Smooth muscle cell (in vitro differentiated cells): ENCODE data around the gene BACH2. TPM values are rescaled to one million over a fixed set of nuclear protein-coding genes. Genes with fewer than 3 reads are reported as not detected.

Source experiments
- DNase-seq: peaks from one replicate; lab custom pipeline; 2025; ENCODE audit not compliant: unreplicated experiment; lab: John Stamatoyannopoulos, UW
- H2AFZ ChIP-seq: fragments of 200-600 bp; sonication (generic); 2 replicates; pipeline ENCODE4 v1.6.0; 2016; ENCODE audit warnings: antibody characterized with exemption, low read depth, mild to moderate bottlenecking
- H3F3A ChIP-seq: fragments of 200-600 bp; sonication (generic); 2 replicates; pipeline ENCODE4 v1.6.0; 2017; ENCODE audit warnings: antibody characterized with exemption, low read depth
- H3K27ac ChIP-seq: fragments of 200-600 bp; sonication (generic); 2 replicates; pipeline ENCODE4 v1.5.1; 2016; ENCODE audit warnings: low read depth, mild to moderate bottlenecking
- H3K27me3 ChIP-seq: fragments of 200-600 bp; sonication (generic); 2 replicates; pipeline ENCODE4 v1.6.1; 2016; ENCODE audit warnings: low read depth, mild to moderate bottlenecking
- H3K36me3 ChIP-seq: fragments of 200-600 bp; sonication (generic); 2 replicates; pipeline ENCODE4 v1.5.1; 2016; ENCODE audit warnings: low read depth
- H3K4me1 ChIP-seq: fragments of 200-600 bp; sonication (generic); 2 replicates; pipeline ENCODE4 v1.5.1; 2016; ENCODE audit warnings: low read depth
- H3K4me2 ChIP-seq: fragments of 200-600 bp; sonication (generic); 2 replicates; pipeline ENCODE4 v1.6.0; 2016; ENCODE audit warnings: mild to moderate bottlenecking
- H3K4me3 ChIP-seq: fragments of 200-600 bp; sonication (generic); 2 replicates; pipeline ENCODE4 v1.5.1; 2016; ENCODE audit warnings: mild to moderate bottlenecking
- H3K79me2 ChIP-seq: fragments of 200-600 bp; sonication (generic); 2 replicates; pipeline ENCODE4 v1.6.0; 2016; ENCODE audit warnings: low read depth, mild to moderate bottlenecking
- H3K9ac ChIP-seq: fragments of 200-600 bp; sonication (generic); 2 replicates; pipeline ENCODE4 v1.6.0; 2016; ENCODE audit warnings: low read depth
- H3K9me3 ChIP-seq: fragments of 200-600 bp; sonication (generic); replicated peaks from 2 replicates; pipeline ENCODE4 v1.5.1; 2016; ENCODE audit warnings: low read depth
- H4K20me1 ChIP-seq: fragments of 200-600 bp; sonication (generic); 2 replicates; pipeline ENCODE4 v1.6.0; 2016; ENCODE audit warnings: low read depth
- CTCF ChIP-seq: fragments of 200-600 bp; sonication (generic); IDR thresholded peaks from 2 replicates; pipeline ENCODE4 v1.5.1; 2017; ENCODE audit warnings: borderline replicate concordance, mild to moderate bottlenecking, antibody characterized with exemption; ENCODE audit not compliant: insufficient read depth, poor library complexity, severe bottlenecking
- WGBS: methylation state at CpG from one replicate; pipeline ENCODE4 v1.1.7; 2016; ENCODE audit warnings: low lambda C conversion rate; 5-methylcytosine and 5-hydroxymethylcytosine counted together
- polyA plus RNA-seq: library from polyadenylated mRNA; unstranded; fragments of >200 nt; fragmentation: Nextera tagmentation; extraction: Ambion mirVana; gene quantifications from 2 replicates; pipeline ENCODE4 v1.2.1, GENCODE V29; 2016
- total RNA-seq: library from RNA; depleted of rRNA; stranded (reverse); fragments of >200 nt; gene quantifications from 2 replicates; pipeline ENCODE4 v1.2.3, GENCODE V29; 2014

The BACH2 gene
- total and polyA plus RNA-seq, 2 experiments from 2014 or later, result 3.0 to 4.5 TPM

- H2AFZ ChIP-seq, result no peak overlapping the region
- H3K27me3 ChIP-seq, result no peaks in the 10 kb centered on the region
- no peaks in the 10 kb centered on the region for H3K9me3 ChIP-seq
- no peaks in the 10 kb centered on the region for H3K79me2 ChIP-seq
- TF ChIP-seq CTCF, result no peak
- 94% methylated on average over 5 of the region's 5 CpGs for WGBS
- H4K20me1 ChIP-seq, result no peaks in the 10 kb centered on the region
- H3K4me3 ChIP-seq, result no peak overlapping the region
- no peak overlapping the region for H3K27ac ChIP-seq
- no peak overlapping the region for H3K4me2 ChIP-seq
- no peaks in the 10 kb centered on the region for H3K4me1 ChIP-seq
- no peaks in the 10 kb centered on the region for H3F3A ChIP-seq
- H3K9ac ChIP-seq, result no peak overlapping the region
- no peaks in the 10 kb centered on the region for H3K36me3 ChIP-seq
- no peak for DNase-seq
These were observed 147.8 kb downstream of the BACH2 start for GRCh38 chr6:90148867-90149266.

GRCh38 chr6:90146921-90147649 lies 149.6 kb downstream of the BACH2 start:
- no peaks in the 10 kb centered on the region for H3F3A ChIP-seq
- no peak overlapping the region for H3K4me3 ChIP-seq
- no peaks in the 10 kb centered on the region for H3K79me2 ChIP-seq
- no peaks in the 10 kb centered on the region for H4K20me1 ChIP-seq
- no peak overlapping the region for H3K4me2 ChIP-seq
- DNase-seq, result no peak
- WGBS, result 86% methylated on average over 13 of the region's 13 CpGs
- no peak overlapping the region for H2AFZ ChIP-seq
- no peak for TF ChIP-seq CTCF
- no peak overlapping the region for H3K27ac ChIP-seq
- no peaks in the 10 kb centered on the region for H3K4me1 ChIP-seq
- H3K9ac ChIP-seq, result no peak overlapping the region
- no peaks in the 10 kb centered on the region for H3K36me3 ChIP-seq
- no peaks in the 10 kb centered on the region for H3K9me3 ChIP-seq
- H3K27me3 ChIP-seq, result no peaks in the 10 kb centered on the region

- no peak overlapping the region for H3K4me2 ChIP-seq
- WGBS, result 94% methylated on average over 4 of the region's 4 CpGs
- TF ChIP-seq CTCF, result no peak
- H3F3A ChIP-seq, result no peaks in the 10 kb centered on the region
- H3K4me1 ChIP-seq, result no peaks in the 10 kb centered on the region
- no peak for DNase-seq
- H3K9me3 ChIP-seq, result no peaks in the 10 kb centered on the region
- H3K27me3 ChIP-seq, result no peaks in the 10 kb centered on the region
- H3K27ac ChIP-seq, result no peak overlapping the region
- H3K79me2 ChIP-seq, result no peaks in the 10 kb centered on the region
- no peak overlapping the region for H3K9ac ChIP-seq
- no peak overlapping the region for H2AFZ ChIP-seq
- no peaks in the 10 kb centered on the region for H3K36me3 ChIP-seq
- H4K20me1 ChIP-seq, result no peaks in the 10 kb centered on the region
- H3K4me3 ChIP-seq, result no peak overlapping the region
These were observed 150.6 kb downstream of the BACH2 start for GRCh38 chr6:90146024-90146423.
